Erythroblast (primary cell): ENCODE data around the gene OR10G6.
A peak's percentile ranks its signal among the peaks of the same experiment; 100 is the strongest.
"Not testable (repeated sequence)": the region's sequence is repeated elsewhere in the genome, so short reads cannot be mapped to it uniquely, and the experiment has no call there.

Source experiments
- DNase-seq, 2 experiments: peaks; one replicate each; lab custom pipeline; 2025; lab: John Stamatoyannopoulos, UW
- GATA1 ChIP-seq: IDR thresholded peaks from 2 replicates; pipeline ENCODE4 v1.6.1; 2011; ENCODE audit warnings: low read depth, mild to moderate bottlenecking, control low read depth, low read length, moderate library complexity
- POLR2A ChIP-seq: IDR thresholded peaks from 2 replicates; pipeline ENCODE4 v1.6.1; 2011; ENCODE audit warnings: mild to moderate bottlenecking, low read length

The OR10G6 gene

GRCh38 chr11:123995119-123995518, at the start of gene OR10G6:
Gene OR10G6, minus strand, starts transcription at chr11:123995161. Its CDS starts 0 bp downstream, at chr11:123995161.
- no peak for TF ChIP-seq GATA1
- no peak for TF ChIP-seq POLR2A
- DNase-seq, result no peak

GRCh38 chr11:124043420-124043819, 48.5 kb upstream of the OR10G6 start:
- DNase-seq, result no peak
- TF ChIP-seq POLR2A (no peak), GATA1 (no peak)

DNA sequence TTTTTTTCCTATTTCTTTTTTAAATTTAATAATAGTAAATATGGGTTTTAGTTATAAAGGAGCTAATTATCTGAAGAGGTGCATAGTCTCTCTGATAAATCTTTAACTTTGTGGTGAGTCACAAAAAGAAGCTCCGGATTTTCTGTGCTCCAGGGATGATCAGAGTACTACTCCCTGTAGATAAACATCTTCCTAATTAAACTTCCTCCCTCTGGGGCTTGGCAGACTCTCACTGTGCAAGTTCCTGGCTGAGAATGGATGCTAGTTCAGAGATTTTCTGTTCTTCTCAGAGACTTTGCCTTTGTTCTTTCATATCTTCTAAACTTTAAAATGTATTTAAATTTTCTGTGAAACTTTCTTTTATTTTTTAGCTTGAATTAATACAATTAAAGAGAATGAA, 46.3 kb upstream of the OR10G6 start, which contains the start of gene OR10G7:
Gene OR10G7 (minus strand): TSS at position 72 of the 400 bp plus-strand sequence. CDS start 2,324 bp downstream, outside the sequence.
- no peak for DNase-seq
- no peak for TF ChIP-seq GATA1
- no peak for TF ChIP-seq POLR2A

GRCh38 chr11:124039557-124039956, 44.6 kb upstream of the OR10G6 start:
- no peak for DNase-seq
- TF ChIP-seq POLR2A (no peak), GATA1 (no peak)

GRCh38 chr11:124036666-124037065, 41.7 kb upstream of the OR10G6 start:
- no peak for DNase-seq
- TF ChIP-seq GATA1, result no peak
- no peak for TF ChIP-seq POLR2A

GRCh38 chr11:124026498-124026897, 31.5 kb upstream of the OR10G6 start, which contains the start of gene OR10G8:
Gene OR10G8, plus strand, starts transcription at chr11:124026798. Its CDS starts 2,825 bp downstream, at chr11:124029623.
- TF ChIP-seq GATA1, result no peak
- TF ChIP-seq POLR2A, result no peak
- DNase-seq, result no peak

DNA sequence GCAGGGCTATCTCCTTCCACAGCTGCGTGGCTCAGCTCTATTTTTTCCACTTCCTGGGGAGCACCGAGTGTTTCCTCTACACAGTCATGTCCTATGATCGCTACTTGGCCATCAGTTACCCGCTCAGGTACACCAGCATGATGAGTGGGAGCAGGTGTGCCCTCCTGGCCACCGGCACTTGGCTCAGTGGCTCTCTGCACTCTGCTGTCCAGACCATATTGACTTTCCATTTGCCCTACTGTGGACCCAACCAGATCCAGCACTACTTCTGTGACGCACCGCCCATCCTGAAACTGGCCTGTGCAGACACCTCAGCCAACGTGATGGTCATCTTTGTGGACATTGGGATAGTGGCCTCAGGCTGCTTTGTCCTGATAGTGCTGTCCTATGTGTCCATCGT, 20.9 kb upstream of the OR10G6 start:
- DNase-seq, result not testable (repeated sequence)

GRCh38 chr11:124012697-124013096, 17.7 kb upstream of the OR10G6 start, which contains the start of gene OR10G4:
Gene OR10G4, plus strand, starts transcription at chr11:124012997. Its CDS starts 2,578 bp downstream, at chr11:124015575.
- no peak for TF ChIP-seq GATA1
- no peak for TF ChIP-seq POLR2A
- DNase-seq, result no peak

- no peak for TF ChIP-seq GATA1
- TF ChIP-seq POLR2A, result no peak
- DNase-seq, result no peak
Measured at GRCh38 chr11:123979311-123979710, 15.7 kb downstream of the OR10G6 start.

- DNase-seq, result peak in 1 of 2 experiments; percentile 8
- no peak for TF ChIP-seq POLR2A
Measured at GRCh38 chr11:123977731-123978347, 17.1 kb downstream of the OR10G6 start, which contains the start of gene OR10S1. Gene OR10S1, minus strand, starts transcription at chr11:123977781. Its CDS starts 117 bp downstream, at chr11:123977664.

DNA sequence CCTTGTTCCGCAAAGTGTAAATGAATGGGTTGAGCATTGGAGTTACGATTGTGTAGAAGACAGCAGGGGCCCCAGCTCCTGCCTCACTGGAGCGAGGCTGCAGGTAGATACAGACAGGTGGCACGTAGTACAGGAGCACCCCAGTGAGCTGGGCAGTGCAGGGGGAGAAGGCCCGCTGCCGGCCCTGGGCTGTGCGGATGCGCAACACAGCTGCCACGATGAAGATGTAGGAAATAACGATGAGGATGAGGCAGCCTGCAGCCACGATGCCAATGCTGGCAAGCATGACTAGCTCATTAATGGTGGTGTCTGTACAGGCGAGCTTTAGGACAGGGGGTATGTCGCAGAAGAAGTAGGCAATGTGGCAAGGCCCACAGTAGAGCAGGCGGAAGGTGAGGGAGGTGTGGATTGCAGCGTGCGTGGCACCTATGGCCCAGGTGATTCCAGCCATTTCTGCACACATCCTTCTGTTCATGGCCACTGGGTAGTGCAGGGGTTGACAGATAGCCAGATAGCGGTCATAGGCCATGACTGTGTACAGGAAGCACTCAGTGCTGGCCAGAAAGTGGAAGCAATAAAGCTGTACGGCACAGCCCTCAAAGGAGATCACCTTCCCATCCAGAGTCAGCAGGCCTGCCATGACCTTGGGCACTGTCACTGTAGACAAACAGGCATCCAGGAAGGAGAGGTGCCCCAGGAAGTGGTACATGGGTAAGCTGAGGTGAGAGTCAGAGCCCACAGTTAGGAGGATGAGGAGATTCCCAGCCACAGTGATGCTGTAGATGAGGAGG, 18.0 kb downstream of the OR10G6 start:
- no peak for DNase-seq
- no peak for TF ChIP-seq POLR2A

GRCh38 chr11:123973816-123974215, 21.1 kb downstream of the OR10G6 start:
- no peak for DNase-seq
- no peak for TF ChIP-seq POLR2A
- TF ChIP-seq GATA1, result no peak

GRCh38 chr11:123956752-123957151, 38.2 kb downstream of the OR10G6 start:
- DNase-seq, result no peak
- TF ChIP-seq GATA1, result no peak

DNA sequence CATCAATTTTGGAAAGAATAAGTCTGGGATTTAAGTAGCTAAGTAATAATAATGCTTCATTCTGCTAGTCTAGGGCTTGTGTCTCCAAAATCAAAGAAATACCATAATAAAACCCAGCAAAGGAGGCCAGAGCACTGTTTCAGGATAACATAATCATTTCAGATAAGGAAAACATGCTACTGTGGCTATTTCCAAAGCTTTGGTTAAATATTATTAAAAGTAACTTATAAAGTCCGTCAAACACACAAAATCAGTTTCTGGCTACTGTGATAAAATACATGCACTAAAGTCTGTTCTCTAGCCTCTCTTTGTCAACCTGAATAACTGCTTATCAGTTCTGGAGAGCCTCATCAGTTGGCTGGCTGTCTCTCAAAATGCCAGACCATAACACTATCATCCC, 49.8 kb downstream of the OR10G6 start:
- TF ChIP-seq POLR2A, result no peak
- no peak for TF ChIP-seq GATA1
- no peak for DNase-seq
